Activated T-helper 1 cell treated with Interleukin-2 at 50 U/mL for 16 hours (primary cell): Measurements from ENCODE around the gene GALNT1.

Experiments used
- DNase-seq: peaks from one replicate; pipeline ENCODE4 v3.0.0-alpha.2; 2020; ENCODE audit warnings: low read depth

GALNT1 gene

GRCh38 chr18:35618696-35619095 lies 37.2 kb downstream of the GALNT1 start:
- no peak for DNase-seq

GRCh38 chr18:35619464-35619863 lies 37.9 kb downstream of the GALNT1 start:
- DNase-seq = no peak

GRCh38 chr18:35619941-35620340 lies 38.4 kb downstream of the GALNT1 start:
- DNase-seq = no peak

- no peak for DNase-seq
These were observed 39.2 kb downstream of the GALNT1 start for GRCh38 chr18:35620765-35621164.

GRCh38 chr18:35623255-35623654 lies 41.7 kb downstream of the GALNT1 start:
- DNase-seq = no peak

- DNase-seq = no peak
These were observed 42.6 kb downstream of the GALNT1 start for GRCh38 chr18:35624146-35624545.

GRCh38 chr18:35625232-35625631 lies 43.7 kb downstream of the GALNT1 start:
- DNase-seq = no peak

GRCh38 chr18:35633761-35634160 lies 52.2 kb downstream of the GALNT1 start:
- DNase-seq = no peak

GRCh38 chr18:35634323-35634722 lies 52.8 kb downstream of the GALNT1 start:
- no peak for DNase-seq

- no peak for DNase-seq
These were observed 53.6 kb downstream of the GALNT1 start for GRCh38 chr18:35635170-35635569.

GRCh38 chr18:35637227-35637626 lies 55.7 kb downstream of the GALNT1 start:
- DNase-seq = no peak

- no peak for DNase-seq
These were observed 57.8 kb downstream of the GALNT1 start for GRCh38 chr18:35639296-35639695.

GRCh38 chr18:35641467-35641866 lies 59.9 kb downstream of the GALNT1 start:
- no peak for DNase-seq

GRCh38 chr18:35641916-35642315 lies 60.4 kb downstream of the GALNT1 start:
- DNase-seq = no peak

- DNase-seq = no peak
These were observed 61.3 kb downstream of the GALNT1 start for GRCh38 chr18:35642802-35643201.

GRCh38 chr18:35646449-35646848 lies 64.9 kb downstream of the GALNT1 start:
- no peak for DNase-seq

- no peak for DNase-seq
These were observed 72.0 kb downstream of the GALNT1 start for GRCh38 chr18:35653392-35654135.

- DNase-seq = no peak
These were observed 76.6 kb downstream of the GALNT1 start for GRCh38 chr18:35658112-35658511.

GRCh38 chr18:35661483-35662146 lies 80.1 kb downstream of the GALNT1 start:
- no peak for DNase-seq

GRCh38 chr18:35662293-35663062 lies 80.9 kb downstream of the GALNT1 start:
- no peak for DNase-seq

- no peak for DNase-seq
These were observed 90.5 kb downstream of the GALNT1 start for GRCh38 chr18:35671966-35672603.

- DNase-seq = no peak
These were observed 91.4 kb downstream of the GALNT1 start for GRCh38 chr18:35672897-35673296.
